OCI-LY1 (cell line): ENCODE measurements around the gene SPARC.

Experiments
- H2AFZ ChIP-seq: fragments of 200-600 bp; sonication (generic), shearing (Covaris generic); 2 replicates; pipeline ENCODE4 v1.6.0; 2014; ENCODE audit warnings: antibody characterized with exemption, mild to moderate bottlenecking, low read length
- H3F3A ChIP-seq: fragments of 200-600 bp; sonication (generic), shearing (Covaris generic); 2 replicates; pipeline ENCODE4 v1.6.0; 2014; ENCODE audit warnings: mild to moderate bottlenecking, antibody characterized with exemption, low read length, moderate library complexity; ENCODE audit not compliant: insufficient read depth
- H3K27ac ChIP-seq: fragments of 200-600 bp; sonication (generic); 2 replicates; pipeline ENCODE4 v1.5.1; 2014; ENCODE audit warnings: low read length, mixed run types, mild to moderate bottlenecking, low read depth; ENCODE audit not compliant: poor library complexity, severe bottlenecking
- H3K27me3 ChIP-seq: fragments of 200-600 bp; sonication (generic); 2 replicates; pipeline ENCODE4 v1.6.0; 2014; ENCODE audit warnings: antibody characterized with exemption, mild to moderate bottlenecking, low read length, moderate library complexity; ENCODE audit not compliant: insufficient read depth
- H3K36me3 ChIP-seq: fragments of 200-600 bp; sonication (generic); 2 replicates; pipeline ENCODE4 v1.6.1; 2014; ENCODE audit warnings: mild to moderate bottlenecking, antibody characterized with exemption, low read length, moderate library complexity, mixed read lengths; ENCODE audit not compliant: insufficient read depth
- H3K4me1 ChIP-seq: fragments of 200-600 bp; sonication (generic); 2 replicates; pipeline ENCODE4 v1.5.1; 2014; ENCODE audit warnings: mild to moderate bottlenecking, low read length, moderate library complexity; ENCODE audit not compliant: insufficient read depth, severe bottlenecking
- H3K4me2 ChIP-seq: fragments of 200-600 bp; sonication (generic), shearing (Covaris generic); 2 replicates; pipeline ENCODE4 v1.6.1; 2014; ENCODE audit warnings: low read length
- H3K4me3 ChIP-seq: fragments of 200-600 bp; sonication (generic); 2 replicates; pipeline ENCODE4 v1.5.1; 2014; ENCODE audit warnings: low read length, low read depth, mild to moderate bottlenecking, mixed read lengths; ENCODE audit not compliant: poor library complexity, severe bottlenecking
- H3K79me2 ChIP-seq: fragments of 200-600 bp; shearing (Covaris generic); 2 replicates; pipeline ENCODE4 v1.6.1; 2016; ENCODE audit warnings: mixed run types, low read length, mixed read lengths; ENCODE audit not compliant: insufficient read depth
- H3K9ac ChIP-seq: fragments of 200-600 bp; sonication (generic), shearing (Covaris generic); 2 replicates; pipeline ENCODE4 v1.6.1; 2014; ENCODE audit warnings: mild to moderate bottlenecking, low read length, mixed read lengths
- H3K9me2 ChIP-seq: fragments of 200-600 bp; sonication (generic), shearing (Covaris generic); 2 replicates; pipeline ENCODE4 v1.6.1; 2014; ENCODE audit warnings: low read depth, mild to moderate bottlenecking, low read length, mixed read lengths
- H3K9me3 ChIP-seq: fragments of 200-600 bp; shearing (Covaris generic); 2 replicates; pipeline ENCODE4 v1.6.1; 2014; ENCODE audit warnings: low read length, mixed read lengths
- H4K20me1 ChIP-seq: fragments of 200-600 bp; sonication (generic), shearing (Covaris generic); 2 replicates; pipeline ENCODE4 v1.6.0; 2016; ENCODE audit warnings: mild to moderate bottlenecking, low read length; ENCODE audit not compliant: insufficient read depth
- CTCF ChIP-seq: fragments of 200-600 bp; sonication (generic), shearing (Covaris generic); IDR thresholded peaks from 2 replicates; pipeline ENCODE4 v1.5.1; 2017; ENCODE audit warnings: mild to moderate bottlenecking, antibody characterized with exemption, low read length, moderate library complexity, mixed read lengths
- EZH2 ChIP-seq: fragments of 200-600 bp; sonication (generic), shearing (Covaris generic); IDR thresholded peaks from 2 replicates; pipeline ENCODE4 v1.8.0; 2017; ENCODE audit warnings: borderline replicate concordance, mixed run types, mild to moderate bottlenecking, antibody characterized with exemption, low read length, moderate library complexity, mixed read lengths

SPARC gene

GRCh38 chr5:151683444-151683843 is 3.3 kb downstream of the SPARC start:
- Histone ChIP-seq H3K36me3 (no peaks in the 10 kb centered on the region), H3K9me2 (no peaks in the 10 kb centered on the region), H2AFZ (no peak overlapping the region), H3K9me3 (no peaks in the 10 kb centered on the region), H3K27me3 (peaks cover 4% of the 10 kb centered on the region; the same call in 1 of the 2 replicates), H3K4me3 (no peak overlapping the region), H3K27ac (no peak overlapping the region), H3K9ac (no peak overlapping the region), H4K20me1 (no peaks in the 10 kb centered on the region), H3K4me2 (no peak overlapping the region), H3K4me1 (no peaks in the 10 kb centered on the region), H3K79me2 (no peaks in the 10 kb centered on the region), H3F3A (no peaks in the 10 kb centered on the region)
- no peak for TF ChIP-seq CTCF
- no peak for TF ChIP-seq EZH2

GRCh38 chr5:151682751-151683331 is 3.9 kb downstream of the SPARC start:
- TF ChIP-seq CTCF, result no peak
- TF ChIP-seq EZH2, result no peak
- no peaks in the 10 kb centered on the region for H4K20me1 ChIP-seq
- H3K79me2 ChIP-seq, result no peaks in the 10 kb centered on the region
- no peaks in the 10 kb centered on the region for H3K36me3 ChIP-seq
- H3K4me1 ChIP-seq, result no peaks in the 10 kb centered on the region
- H2AFZ ChIP-seq, result no peak overlapping the region
- no peak overlapping the region for H3K27ac ChIP-seq
- no peaks in the 10 kb centered on the region for H3K9me2 ChIP-seq
- H3K9ac ChIP-seq, result no peak overlapping the region
- no peak overlapping the region for H3K4me2 ChIP-seq
- H3F3A ChIP-seq, result no peaks in the 10 kb centered on the region
- H3K27me3 ChIP-seq, result peaks cover 4% of the 10 kb centered on the region; the same call in 1 of the 2 replicates
- H3K4me3 ChIP-seq, result no peak overlapping the region
- H3K9me3 ChIP-seq, result no peaks in the 10 kb centered on the region

- H4K20me1 ChIP-seq, result no peaks in the 10 kb centered on the region
- no peak overlapping the region for H3K9ac ChIP-seq
- H3K9me3 ChIP-seq, result no peaks in the 10 kb centered on the region
- H3F3A ChIP-seq, result no peaks in the 10 kb centered on the region
- H3K4me1 ChIP-seq, result no peaks in the 10 kb centered on the region
- H3K36me3 ChIP-seq, result no peaks in the 10 kb centered on the region
- H2AFZ ChIP-seq, result no peak overlapping the region
- no peaks in the 10 kb centered on the region for H3K9me2 ChIP-seq
- no peak overlapping the region for H3K4me3 ChIP-seq
- TF ChIP-seq EZH2 (no peak), CTCF (no peak)
- no peak overlapping the region for H3K4me2 ChIP-seq
- H3K27me3 ChIP-seq, result peaks cover 4% of the 10 kb centered on the region; the same call in 1 of the 2 replicates
- no peaks in the 10 kb centered on the region for H3K79me2 ChIP-seq
- H3K27ac ChIP-seq, result no peak overlapping the region
Measured at GRCh38 chr5:151682240-151682639, 4.5 kb downstream of the SPARC start.
